Bronchial epithelial cell (primary cell): ENCODE results near the gene TENM3. TPM values are rescaled to one million over a fixed set of nuclear protein-coding genes. Genes with fewer than 3 reads are reported as not detected.

Experiments used
- DNase-seq: peaks from one replicate; pipeline ENCODE4 v3.0.0-alpha.2; 2010; ENCODE audit warnings: low read depth
- FAIRE-seq: peaks from 2 replicates; lab custom pipeline; 2011; peaks lifted over from hg19 to GRCh38; lab: Jason Lieb, UNC
- H3K27me3 ChIP-seq: 2 replicates; pipeline ENCODE4 v1.5.1; 2011; ENCODE audit warnings: low read length; ENCODE audit not compliant: control insufficient read depth, insufficient read depth
- H3K36me3 ChIP-seq: 2 replicates; pipeline ENCODE4 v1.5.1; 2011; ENCODE audit warnings: low read length; ENCODE audit not compliant: control insufficient read depth, insufficient read depth
- H3K4me3 ChIP-seq: 2 replicates; pipeline ENCODE4 v1.5.1; 2011; ENCODE audit warnings: mild to moderate bottlenecking, low read depth, low read length, control low read depth
- CTCF ChIP-seq: IDR thresholded peaks from 2 replicates; pipeline ENCODE4 v1.5.1; 2011; ENCODE audit warnings: mild to moderate bottlenecking, moderate library complexity, low read length, control low read depth, inconsistent platforms; ENCODE audit not compliant: insufficient read depth, severe bottlenecking
- total RNA-seq: library from RNA; depleted of rRNA; stranded (reverse); fragments of >200 nt; gene quantifications from 2 replicates; pipeline ENCODE4 v1.2.1, GENCODE V29; 2014

TENM3 gene
- total RNA-seq, 1 donor from 2014 or later = 1.3 TPM

- TF ChIP-seq CTCF = no peak
These were observed 178.6 kb downstream of the TENM3 start for GRCh38 chr4:182421753-182422152.

GRCh38 chr4:182425302-182425701, 182.1 kb downstream of the TENM3 start:
- Histone ChIP-seq H3K27me3 (no peaks in the 10 kb centered on the region), H3K36me3 (no peaks in the 10 kb centered on the region), H3K4me3 (no peak overlapping the region)
- TF ChIP-seq CTCF = no peak
- DNase-seq = no peak
- no peak for FAIRE-seq

More at GRCh38 chr4:182421753-182422152, 178.6 kb downstream of the TENM3 start:
- FAIRE-seq = no peak
- Histone ChIP-seq H3K36me3 (no peaks in the 10 kb centered on the region), H3K4me3 (no peak overlapping the region), H3K27me3 (no peaks in the 10 kb centered on the region)
- DNase-seq = no peak

- no peaks in the 10 kb centered on the region for H3K36me3 ChIP-seq
- no peak for FAIRE-seq
- H3K4me3 ChIP-seq = no peak overlapping the region
- no peaks in the 10 kb centered on the region for H3K27me3 ChIP-seq
- TF ChIP-seq CTCF = no peak
- no peak for DNase-seq
These were observed 183.7 kb downstream of the TENM3 start for GRCh38 chr4:182426901-182427300.

GRCh38 chr4:182427554-182427953, 184.4 kb downstream of the TENM3 start:
- Histone ChIP-seq H3K4me3 (no peak overlapping the region), H3K27me3 (no peaks in the 10 kb centered on the region), H3K36me3 (no peaks in the 10 kb centered on the region)
- TF ChIP-seq CTCF = no peak
- FAIRE-seq = no peak
- DNase-seq = no peak

GRCh38 chr4:182429896-182430295, 186.7 kb downstream of the TENM3 start:
- DNase-seq (no peak), FAIRE-seq (no peak)
- no peak for TF ChIP-seq CTCF
- H3K4me3 ChIP-seq = no peak overlapping the region
- no peaks in the 10 kb centered on the region for H3K27me3 ChIP-seq
- H3K36me3 ChIP-seq = no peaks in the 10 kb centered on the region

- no peak for TF ChIP-seq CTCF
- DNase-seq (no peak), FAIRE-seq (no peak)
- H3K27me3 ChIP-seq = no peaks in the 10 kb centered on the region
- H3K36me3 ChIP-seq = no peaks in the 10 kb centered on the region
- H3K4me3 ChIP-seq = no peak overlapping the region
These were observed 189.6 kb downstream of the TENM3 start for GRCh38 chr4:182432819-182433218.
